22Rv1 (cell line): ENCODE measurements around the gene TAF1D.

Source experiments
- ZFX ChIP-seq: fragments of 450-650 bp; IDR thresholded peaks from 2 replicates; pipeline ENCODE4 v1.6.1; 2017; ENCODE audit warnings: antibody characterized with exemption, borderline replicate concordance
- TF ChIP-seq, protein P1 (sequence below): fragments of 450-650 bp; IDR thresholded peaks from 2 replicates; pipeline ENCODE4 v1.5.1; 2017; ENCODE audit warnings: mild to moderate bottlenecking

DNA sequence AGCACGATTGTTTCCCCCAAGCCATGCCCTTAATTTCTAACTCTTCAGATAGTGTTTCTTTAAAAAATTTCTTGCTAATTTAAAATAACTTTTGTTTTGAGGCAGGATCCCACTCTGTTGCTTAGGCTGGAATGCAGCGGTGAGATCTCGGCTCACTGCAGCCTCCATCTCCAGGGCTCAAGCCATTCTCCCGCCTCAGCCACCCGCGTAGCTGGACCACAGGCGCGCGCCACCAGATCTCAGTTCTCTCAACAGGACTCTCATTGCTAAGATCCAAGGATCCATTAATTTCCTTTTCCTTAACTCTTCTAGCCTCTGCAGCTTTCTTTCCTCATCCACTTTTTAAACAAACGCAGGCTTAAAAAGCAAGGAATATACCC is 42.5 kb upstream of the TAF1D start:
- TF ChIP-seq, protein P1, sequence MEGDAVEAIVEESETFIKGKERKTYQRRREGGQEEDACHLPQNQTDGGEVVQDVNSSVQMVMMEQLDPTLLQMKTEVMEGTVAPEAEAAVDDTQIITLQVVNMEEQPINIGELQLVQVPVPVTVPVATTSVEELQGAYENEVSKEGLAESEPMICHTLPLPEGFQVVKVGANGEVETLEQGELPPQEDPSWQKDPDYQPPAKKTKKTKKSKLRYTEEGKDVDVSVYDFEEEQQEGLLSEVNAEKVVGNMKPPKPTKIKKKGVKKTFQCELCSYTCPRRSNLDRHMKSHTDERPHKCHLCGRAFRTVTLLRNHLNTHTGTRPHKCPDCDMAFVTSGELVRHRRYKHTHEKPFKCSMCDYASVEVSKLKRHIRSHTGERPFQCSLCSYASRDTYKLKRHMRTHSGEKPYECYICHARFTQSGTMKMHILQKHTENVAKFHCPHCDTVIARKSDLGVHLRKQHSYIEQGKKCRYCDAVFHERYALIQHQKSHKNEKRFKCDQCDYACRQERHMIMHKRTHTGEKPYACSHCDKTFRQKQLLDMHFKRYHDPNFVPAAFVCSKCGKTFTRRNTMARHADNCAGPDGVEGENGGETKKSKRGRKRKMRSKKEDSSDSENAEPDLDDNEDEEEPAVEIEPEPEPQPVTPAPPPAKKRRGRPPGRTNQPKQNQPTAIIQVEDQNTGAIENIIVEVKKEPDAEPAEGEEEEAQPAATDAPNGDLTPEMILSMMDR: no peak
- no peak for TF ChIP-seq ZFX
